C4-2B (cell line): ENCODE data around the gene SLC25A18.

ENCODE experiments used
- H3K27ac ChIP-seq: fragments of 450-650 bp; 2 replicates; pipeline ENCODE4 v1.5.1; 2017
- CTCF ChIP-seq: fragments of 450-650 bp; conservative IDR thresholded peaks from 2 replicates; pipeline ENCODE4 v1.5.1; 2017; ENCODE audit warnings: mild to moderate bottlenecking
- ZFX ChIP-seq: fragments of 450-650 bp; IDR thresholded peaks from 2 replicates; pipeline ENCODE4 v1.6.1; 2017

The SLC25A18 gene

GRCh38 chr22:17631076-17631565 is 67.8 kb downstream of the SLC25A18 start:
- H3K27ac ChIP-seq, result no peak overlapping the region
- TF ChIP-seq ZFX, result no peak

- TF ChIP-seq ZFX, result no peak
- TF ChIP-seq CTCF, result no peak
- no peak overlapping the region for H3K27ac ChIP-seq
Measured at GRCh38 chr22:17633217-17633997, 70.1 kb downstream of the SLC25A18 start.

- no peak for TF ChIP-seq ZFX
- H3K27ac ChIP-seq, result no peak overlapping the region
Measured at GRCh38 chr22:17633998-17634323, 70.7 kb downstream of the SLC25A18 start.

- H3K27ac ChIP-seq, result no peak overlapping the region
- TF ChIP-seq ZFX, result no peak
- no peak for TF ChIP-seq CTCF
Measured at GRCh38 chr22:17634696-17635095, 71.4 kb downstream of the SLC25A18 start.

GRCh38 chr22:17636850-17637249 is 73.6 kb downstream of the SLC25A18 start:
- H3K27ac ChIP-seq, result peak overlapping the region; percentile 90

GRCh38 chr22:17637490-17638181 is 74.3 kb downstream of the SLC25A18 start:
- TF ChIP-seq CTCF, result no peak
- TF ChIP-seq ZFX, result no peak
- H3K27ac ChIP-seq, result peak overlapping the region; percentile 90

- TF ChIP-seq CTCF (no peak), ZFX (no peak)
- H3K27ac ChIP-seq, result peak overlapping the region; percentile 90
Measured at GRCh38 chr22:17638182-17638431, 74.8 kb downstream of the SLC25A18 start.

- peak within 1 kb of the TSS; percentile 90 for H3K27ac ChIP-seq
- TF ChIP-seq ZFX (peak; percentile 58; the same call in 1 of the 2 replicates), CTCF (no peak)
Measured at GRCh38 chr22:17638432-17639246, 75.3 kb downstream of the SLC25A18 start, which contains the start of gene BCL2L13. Gene BCL2L13 (plus strand): TSS chr22:17638757. CDS start chr22:17655712, 16,955 bp downstream.
